Amniotic stem cell (primary cell): Measurements from ENCODE around the gene NOS3.

Experiments used
- DNase-seq: peaks from one replicate; lab custom pipeline; 2025; lab: John Stamatoyannopoulos, UW

The NOS3 gene

GRCh38 chr7:150964593-150965111, 26.2 kb upstream of the NOS3 start:
- DNase-seq = no peak

DNA sequence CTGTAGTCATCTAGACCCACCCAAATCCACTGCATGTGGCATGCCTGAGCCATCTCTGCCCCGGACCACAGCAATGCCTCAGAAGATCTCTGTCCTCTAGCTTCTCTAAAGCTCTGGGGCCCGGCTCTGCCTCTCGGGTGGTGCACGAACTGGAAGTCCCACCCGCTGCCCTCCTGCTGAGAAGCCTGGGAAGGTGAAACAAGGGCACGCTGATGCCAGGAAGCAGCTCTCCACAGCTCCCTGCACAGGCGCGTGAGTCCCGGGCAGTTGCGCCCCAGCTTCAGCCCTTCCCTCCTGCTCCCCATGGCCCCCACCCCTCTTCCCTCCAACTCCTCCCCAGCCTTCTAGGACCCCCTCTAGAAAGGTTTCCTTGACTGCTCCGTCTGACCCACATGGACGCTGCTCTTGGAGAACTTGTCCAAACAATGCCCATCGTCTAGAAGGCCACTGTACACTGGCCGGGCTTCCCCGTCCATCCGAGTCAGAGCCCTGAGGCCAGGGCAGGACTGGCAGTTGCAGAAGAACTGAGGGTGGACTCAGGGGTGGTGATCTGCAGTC, 25.5 kb upstream of the NOS3 start:
- DNase-seq = no peak

DNA sequence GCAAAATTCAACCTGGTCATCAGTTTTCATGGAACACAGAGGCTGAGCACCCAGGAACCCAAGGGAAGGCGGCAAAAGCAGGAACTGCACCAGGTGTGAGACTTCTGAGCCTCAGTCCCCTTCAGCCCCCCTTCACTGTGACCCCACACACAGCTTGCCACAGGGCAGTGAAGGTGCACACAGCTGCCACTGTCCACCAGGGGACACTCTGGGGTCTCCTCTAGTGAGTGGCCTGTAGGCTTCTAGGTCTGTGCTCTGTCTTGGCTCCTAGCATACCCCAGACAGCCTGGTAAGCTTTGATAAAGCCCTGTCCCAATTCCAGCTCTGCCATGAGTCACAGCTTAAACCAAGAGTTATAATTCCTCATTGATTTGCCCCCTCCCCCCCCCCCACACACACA, 24.8 kb upstream of the NOS3 start:
- no peak for DNase-seq

- no peak for DNase-seq
Observed at GRCh38 chr7:150967349-150967748, 23.5 kb upstream of the NOS3 start.

GRCh38 chr7:150968056-150968733, 22.6 kb upstream of the NOS3 start:
- DNase-seq = no peak

DNA sequence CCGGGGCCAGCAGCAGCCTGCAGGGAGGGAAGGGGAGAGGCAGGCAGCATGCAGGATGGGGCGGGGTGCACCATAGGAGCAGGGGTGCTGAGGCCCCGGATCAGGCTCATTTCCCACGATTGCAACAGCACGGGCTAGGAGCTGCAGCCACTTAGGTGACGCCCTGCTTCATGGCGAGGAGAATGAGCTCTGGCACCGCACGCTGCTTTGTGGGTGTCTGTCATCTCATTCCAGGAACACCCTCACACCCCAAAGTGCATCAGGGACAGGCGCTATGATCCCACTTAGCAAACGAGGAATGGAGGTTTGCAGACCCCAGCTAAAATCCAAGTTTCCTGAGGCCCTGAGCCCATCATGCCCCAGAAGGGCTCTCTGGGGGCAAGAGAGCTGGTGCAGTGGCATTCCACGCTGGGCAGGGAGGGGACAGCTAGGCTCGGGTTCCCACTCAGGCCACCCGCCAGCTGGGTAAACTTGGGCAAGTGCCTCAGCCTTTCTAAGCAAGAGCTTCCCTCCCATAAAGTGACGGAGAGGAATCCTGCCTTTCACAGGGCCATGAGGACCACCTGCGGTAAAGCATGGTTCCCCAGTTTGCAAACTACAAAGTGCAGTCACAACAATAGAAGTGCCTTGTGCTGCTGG, 22.0 kb upstream of the NOS3 start:
- DNase-seq = no peak

- no peak for DNase-seq
Observed at GRCh38 chr7:150969475-150969874, 21.3 kb upstream of the NOS3 start.

GRCh38 chr7:150970424-150970823, 20.4 kb upstream of the NOS3 start:
- no peak for DNase-seq

DNA sequence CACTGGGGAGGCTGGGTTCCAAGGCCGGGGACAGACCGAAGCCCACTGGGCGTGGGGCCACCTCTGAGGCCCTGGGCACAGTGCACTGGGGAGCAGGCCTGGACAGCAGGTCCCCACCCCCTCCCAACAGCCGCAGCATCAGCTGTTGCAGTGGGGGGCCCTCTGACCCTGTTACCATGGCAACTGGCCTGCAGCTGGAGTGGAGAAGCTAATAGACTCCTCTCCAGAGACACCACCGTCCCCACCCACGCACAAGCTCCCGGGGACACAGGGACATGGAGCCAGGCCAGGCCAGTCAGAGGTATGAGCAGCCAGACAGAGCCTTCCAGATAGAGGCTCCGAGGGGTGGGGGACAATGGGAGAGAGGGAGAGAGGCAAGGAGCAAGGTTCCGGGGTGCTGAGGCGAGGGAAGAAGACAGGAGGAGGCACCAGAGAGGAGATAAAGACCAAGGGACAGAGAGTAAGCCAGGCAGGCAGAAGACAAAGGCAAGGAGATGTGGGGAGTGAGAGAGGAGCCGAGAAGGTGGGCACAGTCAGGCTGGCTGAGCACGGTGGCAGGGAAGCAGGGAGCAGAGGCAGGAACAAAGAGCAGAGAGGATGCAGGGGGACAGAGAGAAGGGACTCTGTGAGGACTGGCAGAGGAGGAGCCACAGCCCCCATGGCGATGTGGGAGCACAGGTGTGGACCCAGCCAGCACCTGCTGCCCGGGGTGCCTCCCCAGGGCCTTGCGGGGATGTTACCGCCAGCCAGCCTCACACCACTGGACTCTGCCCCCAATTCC, 19.4 kb upstream of the NOS3 start:
- DNase-seq = no peak

- DNase-seq = no peak
Observed at GRCh38 chr7:150972023-150972468, 18.8 kb upstream of the NOS3 start.

DNA sequence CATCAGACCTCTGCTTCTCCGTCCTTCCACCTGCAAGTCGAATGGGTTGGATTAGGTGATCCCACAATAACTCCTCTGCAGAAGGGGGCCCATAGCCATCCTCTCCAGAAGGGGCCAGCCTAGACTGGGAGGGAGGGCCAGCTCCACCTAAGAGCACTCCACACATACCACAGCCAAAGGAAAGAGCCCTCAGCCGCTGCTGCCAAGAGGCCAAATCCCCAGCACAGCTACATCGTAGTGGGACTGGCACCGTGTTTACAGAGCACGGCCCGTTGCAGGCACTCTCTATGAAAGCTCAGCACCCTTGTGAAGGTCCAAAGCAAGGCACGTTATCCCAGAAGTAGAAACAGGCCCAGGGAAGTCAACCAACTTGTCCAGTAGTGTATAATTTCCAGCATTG, 18.1 kb upstream of the NOS3 start:
- DNase-seq = no peak

GRCh38 chr7:150973571-150974451, 17.0 kb upstream of the NOS3 start:
- no peak for DNase-seq

DNA sequence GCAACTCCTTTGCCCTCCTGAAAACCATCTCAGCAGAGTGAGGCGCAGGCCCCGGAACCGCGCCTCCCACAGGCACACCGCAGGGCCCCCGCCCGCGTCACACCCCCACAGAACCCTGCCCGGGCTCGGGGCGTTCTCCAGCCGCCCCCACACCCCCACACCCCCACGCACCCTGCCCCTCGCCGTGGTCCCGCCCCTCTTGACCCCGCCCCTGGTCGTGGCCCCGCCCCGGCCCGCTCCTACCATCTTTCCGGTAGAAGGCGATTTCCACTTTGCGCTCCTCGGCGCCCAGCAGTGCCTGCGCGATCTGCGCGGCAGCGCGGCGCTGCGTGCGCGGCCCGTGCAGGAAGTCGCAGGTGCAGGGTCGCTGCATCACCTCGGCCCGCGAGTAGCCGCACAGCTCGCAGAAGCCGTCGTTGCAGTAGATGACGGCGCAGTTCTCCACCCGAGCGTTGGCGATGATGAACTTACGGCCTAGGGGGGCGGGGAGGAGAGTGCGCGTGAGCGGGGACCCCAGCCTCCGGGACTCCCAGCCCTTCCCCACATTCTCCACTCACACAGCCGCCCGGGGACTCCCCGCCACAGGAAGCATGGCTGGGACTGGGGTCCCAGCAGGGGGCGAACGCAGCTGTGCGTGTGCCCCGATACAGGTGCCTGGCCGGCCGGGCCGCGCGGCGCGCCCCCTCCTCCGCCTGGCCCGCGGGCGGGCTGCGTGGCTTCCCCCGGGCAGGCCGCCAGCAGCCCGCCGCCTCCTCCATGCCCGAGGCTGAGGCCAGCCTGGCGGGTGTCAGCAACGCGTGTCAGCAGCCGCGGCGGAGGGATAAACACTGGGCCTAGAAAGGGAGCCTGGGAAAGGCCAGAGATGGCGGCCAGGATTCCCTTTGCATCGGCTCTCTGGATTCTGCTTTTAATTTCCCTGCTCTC, 16.1 kb upstream of the NOS3 start:
- DNase-seq = no peak

- no peak for DNase-seq
Observed at GRCh38 chr7:150975536-150976319, 15.1 kb upstream of the NOS3 start.

DNA sequence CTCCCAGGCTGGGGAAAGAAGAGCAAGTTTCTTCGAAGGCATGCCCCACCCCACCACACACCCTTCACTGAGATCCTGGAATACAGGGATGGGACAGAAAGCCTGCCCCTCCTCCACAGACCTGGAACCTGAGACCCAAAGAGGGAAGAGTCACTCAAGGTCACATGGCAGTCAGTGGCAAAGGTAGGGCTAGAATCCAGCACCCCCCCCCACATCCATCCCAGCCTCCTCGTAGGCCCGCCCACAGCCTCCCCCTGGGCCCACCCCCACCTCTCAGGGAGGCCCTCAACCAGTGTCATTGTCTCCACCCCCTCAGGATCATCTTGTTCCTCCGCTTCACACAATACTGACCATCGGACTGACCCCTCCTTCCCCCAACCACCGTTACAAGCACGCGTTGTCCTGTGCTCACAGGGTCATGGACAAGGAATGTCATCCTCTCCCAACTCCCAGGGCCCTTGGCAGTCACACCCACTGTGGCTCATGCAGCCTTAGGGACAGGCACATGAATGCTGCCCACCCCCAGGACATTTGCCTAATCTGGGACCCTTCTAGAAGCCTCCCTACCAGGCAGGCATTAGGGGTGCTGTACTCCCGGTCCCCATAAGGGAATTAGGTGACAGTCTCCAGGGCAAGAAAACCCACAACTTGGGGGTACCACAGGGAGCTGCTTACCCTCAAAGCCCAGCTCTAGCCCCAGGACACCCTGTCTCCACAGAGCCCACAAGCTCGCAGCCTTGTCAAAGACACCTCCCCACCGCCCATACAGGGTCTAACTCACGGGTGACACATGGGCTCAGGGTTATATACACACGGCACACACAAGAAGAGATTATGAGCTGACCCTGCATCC, 14.1 kb upstream of the NOS3 start:
- DNase-seq = no peak

DNA sequence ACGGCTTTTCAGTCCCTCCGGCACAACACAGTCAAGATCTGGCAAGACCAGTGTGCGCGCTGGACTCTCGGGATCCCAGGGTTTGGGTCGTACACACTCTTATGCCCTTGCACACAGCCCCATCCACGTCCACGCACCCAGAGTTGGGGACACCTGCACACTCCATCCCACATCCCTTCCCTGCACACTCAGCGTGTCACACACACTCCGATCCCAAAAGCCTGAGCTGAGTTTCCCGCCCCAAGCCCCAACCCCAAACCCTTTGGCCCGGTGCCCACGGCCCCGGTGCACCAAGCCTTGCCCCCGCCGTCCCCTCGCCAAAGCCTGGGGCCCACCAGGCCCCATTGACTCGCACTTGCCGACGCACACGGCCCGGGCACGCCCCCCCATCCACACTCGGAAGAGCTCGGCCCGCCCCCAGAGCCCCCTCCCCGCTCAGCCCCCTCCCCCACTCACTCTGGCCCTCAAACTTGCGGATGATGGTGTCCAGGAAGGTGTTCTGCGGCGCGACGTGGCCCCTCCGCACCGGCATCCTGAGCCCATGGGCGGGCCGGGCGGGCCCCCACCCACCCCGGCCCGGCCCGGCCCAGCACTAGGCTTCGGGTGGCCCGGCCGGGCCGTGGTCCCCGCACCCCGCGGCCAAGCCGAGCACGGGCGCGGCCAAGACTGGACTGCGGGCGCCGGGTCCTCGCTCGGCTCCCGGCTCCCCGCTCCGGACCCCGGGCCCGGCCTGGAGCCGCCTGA, 13.3 kb upstream of the NOS3 start:
- DNase-seq = no peak

- DNase-seq = no peak
Observed at GRCh38 chr7:150978126-150978789, 12.6 kb upstream of the NOS3 start, which contains the start of gene KCNH2. Gene KCNH2, minus strand, starts transcription at chr7:150978321. Its CDS starts 408 bp downstream, at chr7:150977913.
